OCI-LY1 (cell line): ENCODE measurements around the gene OXCT2.

Source experiments
- EZH2 ChIP-seq: fragments of 200-600 bp; sonication (generic), shearing (Covaris generic); IDR thresholded peaks from 2 replicates; pipeline ENCODE4 v1.8.0; 2017; ENCODE audit warnings: borderline replicate concordance, mixed run types, mild to moderate bottlenecking, antibody characterized with exemption, low read length, moderate library complexity, mixed read lengths
- TF ChIP-seq, protein P1 (sequence below): fragments of 200-600 bp; sonication (generic), shearing (Covaris generic); IDR thresholded peaks from 2 replicates; pipeline ENCODE4 v1.5.1; 2017; ENCODE audit warnings: mild to moderate bottlenecking, antibody characterized with exemption, low read length, moderate library complexity, mixed read lengths

DNA sequence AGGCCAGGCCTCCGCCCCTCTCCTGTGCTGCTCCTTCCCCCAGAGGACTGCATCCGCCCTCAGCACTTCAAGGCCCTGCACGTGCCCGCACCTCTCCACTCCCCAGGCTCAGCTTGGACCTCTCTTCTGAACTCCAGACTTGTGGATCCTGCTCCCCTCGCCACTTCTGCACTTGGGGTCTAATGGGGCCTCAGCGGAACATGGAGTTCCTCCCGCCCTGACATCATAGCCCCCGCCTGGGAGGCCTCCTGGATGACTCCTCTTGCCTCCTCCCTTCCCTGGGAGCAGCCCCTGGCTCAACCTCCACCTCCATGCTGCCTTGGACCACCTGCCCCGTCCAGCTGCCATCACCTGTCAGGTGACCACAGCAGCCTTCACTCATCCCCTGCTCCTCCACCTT, 10.1 kb downstream of the OXCT2 start:
- TF ChIP-seq, protein P1, sequence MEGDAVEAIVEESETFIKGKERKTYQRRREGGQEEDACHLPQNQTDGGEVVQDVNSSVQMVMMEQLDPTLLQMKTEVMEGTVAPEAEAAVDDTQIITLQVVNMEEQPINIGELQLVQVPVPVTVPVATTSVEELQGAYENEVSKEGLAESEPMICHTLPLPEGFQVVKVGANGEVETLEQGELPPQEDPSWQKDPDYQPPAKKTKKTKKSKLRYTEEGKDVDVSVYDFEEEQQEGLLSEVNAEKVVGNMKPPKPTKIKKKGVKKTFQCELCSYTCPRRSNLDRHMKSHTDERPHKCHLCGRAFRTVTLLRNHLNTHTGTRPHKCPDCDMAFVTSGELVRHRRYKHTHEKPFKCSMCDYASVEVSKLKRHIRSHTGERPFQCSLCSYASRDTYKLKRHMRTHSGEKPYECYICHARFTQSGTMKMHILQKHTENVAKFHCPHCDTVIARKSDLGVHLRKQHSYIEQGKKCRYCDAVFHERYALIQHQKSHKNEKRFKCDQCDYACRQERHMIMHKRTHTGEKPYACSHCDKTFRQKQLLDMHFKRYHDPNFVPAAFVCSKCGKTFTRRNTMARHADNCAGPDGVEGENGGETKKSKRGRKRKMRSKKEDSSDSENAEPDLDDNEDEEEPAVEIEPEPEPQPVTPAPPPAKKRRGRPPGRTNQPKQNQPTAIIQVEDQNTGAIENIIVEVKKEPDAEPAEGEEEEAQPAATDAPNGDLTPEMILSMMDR, result no peak
- no peak for TF ChIP-seq EZH2
